ENCODE measurements around the gene ARHGAP31.
"Not testable (repeated sequence)": the region's sequence is repeated elsewhere in the genome, so short reads cannot be mapped to it uniquely, and the experiment has no call there.

Gene ARHGAP31

DNA sequence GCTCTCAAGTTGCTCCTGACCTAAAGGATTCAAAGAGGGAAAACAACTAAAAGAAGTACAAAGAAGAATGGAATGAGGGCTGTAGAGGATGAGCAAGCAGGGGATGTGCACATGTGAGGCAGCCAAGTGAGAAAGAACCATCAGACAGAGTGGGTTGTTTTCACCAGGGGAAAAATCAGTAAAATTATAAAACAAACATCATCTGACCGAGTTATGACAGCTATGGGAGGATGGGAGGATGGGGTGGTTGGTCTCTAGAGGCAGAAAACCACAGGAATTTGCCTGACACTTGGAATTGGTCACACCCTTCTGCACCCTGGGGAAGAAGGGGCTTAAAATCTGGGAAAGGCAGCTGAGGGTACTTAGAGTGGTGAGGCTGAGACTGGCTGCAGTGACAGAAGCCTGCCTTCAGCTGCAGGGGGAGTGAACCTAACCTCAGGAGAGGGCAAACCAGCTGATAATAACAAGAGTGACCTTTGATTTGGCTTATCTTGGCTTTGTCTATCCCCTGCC lies 10.1 kb downstream of the ARHGAP31 start:
- peak; percentile 58 for ATAC-seq
- TF ChIP-seq ZC3H10 (CRISPR knock-in tag; IDR thresholded peaks at IDR 0.05) (no peak), PPARA (CRISPR knock-in tag; IDR thresholded peaks at IDR 0.05; ENCODE audit: borderline replicate concordance) (no peak), ISL1 (CRISPR knock-in tag; IDR thresholded peaks at IDR 0.05) (no peak), ZFP30 (CRISPR knock-in tag; IDR thresholded peaks at IDR 0.05) (no peak), GLIS3 (CRISPR knock-in tag; IDR thresholded peaks at IDR 0.05) (no peak), CSDC2 (CRISPR knock-in tag; IDR thresholded peaks at IDR 0.05) (no peak), ARNTL (CRISPR knock-in tag; IDR thresholded peaks at IDR 0.05; ENCODE audit: borderline replicate concordance, low read depth) (no peak), OSR1 (CRISPR knock-in tag; IDR thresholded peaks at IDR 0.05) (no peak)
- TF ChIP-seq, protein P1, sequence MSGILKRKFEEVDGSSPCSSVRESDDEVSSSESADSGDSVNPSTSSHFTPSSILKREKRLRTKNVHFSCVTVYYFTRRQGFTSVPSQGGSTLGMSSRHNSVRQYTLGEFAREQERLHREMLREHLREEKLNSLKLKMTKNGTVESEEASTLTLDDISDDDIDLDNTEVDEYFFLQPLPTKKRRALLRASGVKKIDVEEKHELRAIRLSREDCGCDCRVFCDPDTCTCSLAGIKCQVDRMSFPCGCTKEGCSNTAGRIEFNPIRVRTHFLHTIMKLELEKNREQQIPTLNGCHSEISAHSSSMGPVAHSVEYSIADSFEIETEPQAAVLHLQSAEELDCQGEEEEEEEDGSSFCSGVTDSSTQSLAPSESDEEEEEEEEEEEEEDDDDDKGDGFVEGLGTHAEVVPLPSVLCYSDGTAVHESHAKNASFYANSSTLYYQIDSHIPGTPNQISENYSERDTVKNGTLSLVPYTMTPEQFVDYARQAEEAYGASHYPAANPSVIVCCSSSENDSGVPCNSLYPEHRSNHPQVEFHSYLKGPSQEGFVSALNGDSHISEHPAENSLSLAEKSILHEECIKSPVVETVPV (CRISPR knock-in tag; IDR thresholded peaks at IDR 0.05), result no peak
- TF ChIP-seq, protein P2, sequence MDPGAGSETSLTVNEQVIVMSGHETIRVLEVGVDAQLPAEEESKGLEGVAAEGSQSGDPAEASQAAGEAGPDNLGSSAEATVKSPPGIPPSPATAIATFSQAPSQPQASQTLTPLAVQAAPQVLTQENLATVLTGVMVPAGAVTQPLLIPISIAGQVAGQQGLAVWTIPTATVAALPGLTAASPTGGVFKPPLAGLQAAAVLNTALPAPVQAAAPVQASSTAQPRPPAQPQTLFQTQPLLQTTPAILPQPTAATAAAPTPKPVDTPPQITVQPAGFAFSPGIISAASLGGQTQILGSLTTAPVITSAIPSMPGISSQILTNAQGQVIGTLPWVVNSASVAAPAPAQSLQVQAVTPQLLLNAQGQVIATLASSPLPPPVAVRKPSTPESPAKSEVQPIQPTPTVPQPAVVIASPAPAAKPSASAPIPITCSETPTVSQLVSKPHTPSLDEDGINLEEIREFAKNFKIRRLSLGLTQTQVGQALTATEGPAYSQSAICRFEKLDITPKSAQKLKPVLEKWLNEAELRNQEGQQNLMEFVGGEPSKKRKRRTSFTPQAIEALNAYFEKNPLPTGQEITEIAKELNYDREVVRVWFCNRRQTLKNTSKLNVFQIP (CRISPR knock-in tag; IDR thresholded peaks at IDR 0.05; ENCODE audit: borderline replicate concordance, low read depth), result no peak
- TF ChIP-seq, protein P3, sequence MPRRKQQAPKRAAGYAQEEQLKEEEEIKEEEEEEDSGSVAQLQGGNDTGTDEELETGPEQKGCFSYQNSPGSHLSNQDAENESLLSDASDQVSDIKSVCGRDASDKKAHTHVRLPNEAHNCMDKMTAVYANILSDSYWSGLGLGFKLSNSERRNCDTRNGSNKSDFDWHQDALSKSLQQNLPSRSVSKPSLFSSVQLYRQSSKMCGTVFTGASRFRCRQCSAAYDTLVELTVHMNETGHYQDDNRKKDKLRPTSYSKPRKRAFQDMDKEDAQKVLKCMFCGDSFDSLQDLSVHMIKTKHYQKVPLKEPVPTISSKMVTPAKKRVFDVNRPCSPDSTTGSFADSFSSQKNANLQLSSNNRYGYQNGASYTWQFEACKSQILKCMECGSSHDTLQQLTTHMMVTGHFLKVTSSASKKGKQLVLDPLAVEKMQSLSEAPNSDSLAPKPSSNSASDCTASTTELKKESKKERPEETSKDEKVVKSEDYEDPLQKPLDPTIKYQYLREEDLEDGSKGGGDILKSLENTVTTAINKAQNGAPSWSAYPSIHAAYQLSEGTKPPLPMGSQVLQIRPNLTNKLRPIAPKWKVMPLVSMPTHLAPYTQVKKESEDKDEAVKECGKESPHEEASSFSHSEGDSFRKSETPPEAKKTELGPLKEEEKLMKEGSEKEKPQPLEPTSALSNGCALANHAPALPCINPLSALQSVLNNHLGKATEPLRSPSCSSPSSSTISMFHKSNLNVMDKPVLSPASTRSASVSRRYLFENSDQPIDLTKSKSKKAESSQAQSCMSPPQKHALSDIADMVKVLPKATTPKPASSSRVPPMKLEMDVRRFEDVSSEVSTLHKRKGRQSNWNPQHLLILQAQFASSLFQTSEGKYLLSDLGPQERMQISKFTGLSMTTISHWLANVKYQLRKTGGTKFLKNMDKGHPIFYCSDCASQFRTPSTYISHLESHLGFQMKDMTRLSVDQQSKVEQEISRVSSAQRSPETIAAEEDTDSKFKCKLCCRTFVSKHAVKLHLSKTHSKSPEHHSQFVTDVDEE (CRISPR knock-in tag; IDR thresholded peaks at IDR 0.05), result no peak

DNA sequence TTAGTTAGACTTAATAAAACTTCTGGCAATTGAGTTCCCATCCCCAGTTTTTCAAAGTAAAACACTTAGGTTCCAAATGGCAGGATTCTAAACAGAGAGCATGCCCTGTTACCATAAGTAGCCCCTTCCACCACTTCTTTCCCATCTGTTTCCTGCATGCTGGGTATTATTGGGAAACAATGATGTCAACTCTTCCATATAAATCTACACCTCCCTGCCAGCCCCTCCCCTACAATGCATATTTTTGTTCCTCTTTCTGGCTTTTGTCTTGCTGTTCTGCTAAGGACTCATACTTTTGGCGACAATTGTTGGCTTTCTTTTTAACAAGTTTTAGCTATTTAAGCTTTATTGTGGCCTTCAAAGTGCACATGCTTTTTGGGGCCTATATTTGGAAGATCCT lies 11.1 kb downstream of the ARHGAP31 start:
- TF ChIP-seq ZFP30 (CRISPR knock-in tag; IDR thresholded peaks at IDR 0.05) (no peak), ZNF565 (CRISPR knock-in tag; conservative IDR thresholded peaks at IDR 0.05; ENCODE audit: low read depth) (no peak), BACH2 (CRISPR knock-in tag; IDR thresholded peaks at IDR 0.05; ENCODE audit: borderline replicate concordance) (no peak), ZC3H10 (CRISPR knock-in tag; IDR thresholded peaks at IDR 0.05) (no peak), OSR1 (CRISPR knock-in tag; IDR thresholded peaks at IDR 0.05) (no peak), GLIS3 (CRISPR knock-in tag; IDR thresholded peaks at IDR 0.05) (no peak), TCF4 (CRISPR knock-in tag; IDR thresholded peaks at IDR 0.05; ENCODE audit: borderline replicate concordance) (no peak), ESRRG (CRISPR knock-in tag; IDR thresholded peaks at IDR 0.05) (no peak), ARNTL (CRISPR knock-in tag; IDR thresholded peaks at IDR 0.05; ENCODE audit: borderline replicate concordance, low read depth) (no peak), TOX (CRISPR knock-in tag; IDR thresholded peaks at IDR 0.05; ENCODE audit: borderline replicate concordance) (no peak), ZNF8 (CRISPR knock-in tag; IDR thresholded peaks at IDR 0.05) (no peak), SNAI2 (CRISPR knock-in tag; IDR thresholded peaks at IDR 0.05) (no peak), ZNF70 (CRISPR knock-in tag; IDR thresholded peaks at IDR 0.05) (no peak), RARB (CRISPR knock-in tag; IDR thresholded peaks at IDR 0.05) (no peak), ISL1 (CRISPR knock-in tag; IDR thresholded peaks at IDR 0.05) (no peak), ZFP3 (CRISPR knock-in tag; IDR thresholded peaks at IDR 0.05) (no peak)
- TF ChIP-seq, protein P4, sequence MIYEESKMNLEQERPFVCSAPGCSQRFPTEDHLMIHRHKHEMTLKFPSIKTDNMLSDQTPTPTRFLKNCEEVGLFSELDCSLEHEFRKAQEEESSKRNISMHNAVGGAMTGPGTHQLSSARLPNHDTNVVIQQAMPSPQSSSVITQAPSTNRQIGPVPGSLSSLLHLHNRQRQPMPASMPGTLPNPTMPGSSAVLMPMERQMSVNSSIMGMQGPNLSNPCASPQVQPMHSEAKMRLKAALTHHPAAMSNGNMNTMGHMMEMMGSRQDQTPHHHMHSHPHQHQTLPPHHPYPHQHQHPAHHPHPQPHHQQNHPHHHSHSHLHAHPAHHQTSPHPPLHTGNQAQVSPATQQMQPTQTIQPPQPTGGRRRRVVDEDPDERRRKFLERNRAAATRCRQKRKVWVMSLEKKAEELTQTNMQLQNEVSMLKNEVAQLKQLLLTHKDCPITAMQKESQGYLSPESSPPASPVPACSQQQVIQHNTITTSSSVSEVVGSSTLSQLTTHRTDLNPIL (CRISPR knock-in tag; IDR thresholded peaks at IDR 0.05; ENCODE audit: low read depth), result no peak
- TF ChIP-seq, protein P1 (CRISPR knock-in tag; IDR thresholded peaks at IDR 0.05), result no peak
- TF ChIP-seq, protein P2 (CRISPR knock-in tag; IDR thresholded peaks at IDR 0.05; ENCODE audit: borderline replicate concordance, low read depth), result no peak
- TF ChIP-seq, protein P3 (CRISPR knock-in tag; IDR thresholded peaks at IDR 0.05), result no peak
- ATAC-seq, result no peak

DNA sequence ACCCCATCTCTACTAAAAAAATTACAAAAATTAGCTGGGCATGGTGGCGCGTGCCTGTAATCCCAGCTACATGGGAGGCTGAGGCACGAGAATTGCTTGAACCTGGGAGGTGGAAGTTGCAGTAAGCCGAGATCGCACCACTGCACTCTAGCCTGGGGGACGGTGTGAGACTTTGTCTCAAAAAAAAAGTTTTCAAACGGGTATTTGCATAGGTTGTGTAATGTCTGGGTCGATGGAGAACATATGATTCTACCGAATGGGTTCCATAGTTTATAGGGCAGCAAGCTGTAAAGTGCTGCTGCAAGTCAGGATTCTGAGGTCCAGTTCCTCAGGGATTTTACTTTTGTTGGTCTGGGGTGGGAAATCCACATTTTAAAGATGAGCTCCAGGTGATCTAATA lies 12.2 kb downstream of the ARHGAP31 start:
- not testable (repeated sequence) for ATAC-seq

Data from SK-N-SH treated with all-trans-retinoic acid at 6 μM for 48 hours (cell line).